Midbrain (tissue), 1 donor: Measurements from ENCODE around the gene IL21.
A peak's percentile ranks its signal among the peaks of the same experiment; 100 is the strongest.
"Not testable (repeated sequence)": the region's sequence is repeated elsewhere in the genome, so short reads cannot be mapped to it uniquely, and the experiment has no call there.

Experiments
- DNase-seq: peaks from one replicate; lab custom pipeline; 2025; lab: John Stamatoyannopoulos, UW

Gene IL21

GRCh38 chr4:122577808-122578781 is 42.8 kb downstream of the IL21 start:
- DNase-seq: peak; percentile 3

GRCh38 chr4:122577189-122577553 is 43.7 kb downstream of the IL21 start:
- no peak for DNase-seq

- DNase-seq: peak; percentile 74
These were observed 44.3 kb downstream of the IL21 start for GRCh38 chr4:122576261-122577188.

- DNase-seq: not testable (repeated sequence)
These were observed 46.5 kb downstream of the IL21 start for GRCh38 chr4:122574347-122574746.

DNA sequence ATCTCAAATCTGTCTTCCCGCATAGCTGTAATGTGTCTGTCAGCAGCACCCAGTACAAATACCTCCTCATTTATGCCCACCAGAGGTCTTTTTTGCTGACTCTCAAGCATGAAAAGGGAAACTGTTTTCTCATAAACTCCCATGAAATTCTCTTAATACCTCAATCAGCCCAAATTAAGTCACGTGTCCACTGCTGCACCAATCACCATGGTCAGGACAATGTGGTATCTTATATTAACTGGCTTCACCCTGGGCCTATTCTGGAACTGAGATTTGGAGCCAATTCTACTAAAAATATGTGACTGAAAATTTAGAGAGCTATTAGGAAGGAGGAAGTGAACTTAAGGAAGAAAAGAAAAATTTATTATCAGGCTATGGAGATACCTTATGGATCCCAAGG is 58.4 kb downstream of the IL21 start:
- DNase-seq: no peak
